ENCODE results near the gene CSDE1. TPM values are rescaled to one million over a fixed set of nuclear protein-coding genes. Genes with fewer than 3 reads are reported as not detected.

The CSDE1 gene
- total and polyA plus RNA-seq, 4 donors = 135 to 591 (median 294) TPM

GRCh38 chr1:114753143-114753542, 4.6 kb downstream of the CSDE1 start:
- Histone ChIP-seq H3K4me3 (no peak overlapping the region), H3K27ac (ENCODE audit: low read depth in 1 of 2, low read length in 1 of 2) (no peak overlapping the region), H3K36me3 (ENCODE audit: control insufficient read depth in 4 of 4, insufficient read depth in 4 of 4, low read length in 4 of 4) (peaks cover 2 to 21% (median 11%) of the 10 kb centered on the region in 4 donors), H3K9me3 (ENCODE audit: control insufficient read depth in 4 of 4, insufficient read depth in 3 of 4, low read length in 3 of 4) (no peaks in the 10 kb centered on the region), H3K27me3 (ENCODE audit: control insufficient read depth in 3 of 3, insufficient read depth in 3 of 3, low read length in 2 of 3) (no peaks in the 10 kb centered on the region), H3K4me1 (ENCODE audit: control insufficient read depth in 5 of 5, insufficient read depth in 5 of 5, low read length in 5 of 5) (peaks cover 7 to 47% (median 18%) of the 10 kb centered on the region in 5 donors), H3K9ac (ENCODE audit: insufficient read depth in 1 of 2, low read length in 2 of 2) (no peak overlapping the region)
- no peak for ATAC-seq (ENCODE audit: insufficient read depth, low FRiP score)
- DNase-seq = no peak
- TF ChIP-seq CTCF (IDR thresholded peaks at IDR 0.05; ENCODE audit: control extremely low read depth, extremely low read depth) = no peak
- 71 to 78% methylated on average over 4 of the region's 4 CpGs for WGBS, 2 donors

- Histone ChIP-seq H3K27me3 (ENCODE audit: control insufficient read depth in 3 of 3, insufficient read depth in 3 of 3, low read length in 2 of 3) (no peaks in the 10 kb centered on the region), H3K27ac (ENCODE audit: low read depth in 1 of 2, low read length in 1 of 2) (no peak overlapping the region), H3K4me3 (no peak overlapping the region), H3K9ac (ENCODE audit: insufficient read depth in 1 of 2, low read length in 2 of 2) (no peak overlapping the region), H3K4me1 (ENCODE audit: control insufficient read depth in 5 of 5, insufficient read depth in 5 of 5, low read length in 5 of 5) (peaks cover 5 to 54% (median 9%) of the 10 kb centered on the region in 5 donors), H3K36me3 (ENCODE audit: control insufficient read depth in 4 of 4, insufficient read depth in 4 of 4, low read length in 4 of 4) (peaks cover 5 to 29% (median 12%) of the 10 kb centered on the region in 4 donors), H3K9me3 (ENCODE audit: control insufficient read depth in 4 of 4, insufficient read depth in 3 of 4, low read length in 3 of 4) (no peaks in the 10 kb centered on the region)
- TF ChIP-seq CTCF (IDR thresholded peaks at IDR 0.05; ENCODE audit: control extremely low read depth, extremely low read depth) = no peak
- 52 to 65% methylated on average over 5 of the region's 5 CpGs for WGBS, 2 donors
- ATAC-seq (ENCODE audit: insufficient read depth, low FRiP score) (no peak), DNase-seq (no peak)
These were observed 7.0 kb downstream of the CSDE1 start for GRCh38 chr1:114750780-114751179.

- Histone ChIP-seq H3K36me3 (ENCODE audit: control insufficient read depth in 4 of 4, insufficient read depth in 4 of 4, low read length in 4 of 4) (peaks cover 5 to 29% (median 12%) of the 10 kb centered on the region in 4 donors), H3K9me3 (ENCODE audit: control insufficient read depth in 4 of 4, insufficient read depth in 3 of 4, low read length in 3 of 4) (no peaks in the 10 kb centered on the region), H3K27me3 (ENCODE audit: control insufficient read depth in 3 of 3, insufficient read depth in 3 of 3, low read length in 2 of 3) (no peaks in the 10 kb centered on the region), H3K4me3 (no peak overlapping the region), H3K4me1 (ENCODE audit: control insufficient read depth in 5 of 5, insufficient read depth in 5 of 5, low read length in 5 of 5) (peaks cover 0 to 47% (median 3%) of the 10 kb centered on the region in 5 donors), H3K9ac (ENCODE audit: insufficient read depth in 1 of 2, low read length in 2 of 2) (no peak overlapping the region), H3K27ac (ENCODE audit: low read depth in 1 of 2, low read length in 1 of 2) (no peak overlapping the region)
- WGBS, 2 donors = 66 to 79% methylated on average over 5 of the region's 5 CpGs
- TF ChIP-seq CTCF (IDR thresholded peaks at IDR 0.05; ENCODE audit: control extremely low read depth, extremely low read depth) = no peak
- DNase-seq (no peak), ATAC-seq (ENCODE audit: insufficient read depth, low FRiP score) (no peak)
These were observed 7.9 kb downstream of the CSDE1 start for GRCh38 chr1:114749835-114750234.

Data from lung (tissue), 12 donors.